Colon (tissue), 2 donors: ENCODE measurements around the gene UQCRC2.
"Not testable (repeated sequence)": the region's sequence is repeated elsewhere in the genome, so short reads cannot be mapped to it uniquely, and the experiment has no call there.

ENCODE experiments used
- FAIRE-seq: peaks from 2 replicates; lab custom pipeline; 2012; peaks lifted over from hg19 to GRCh38; lab: Jason Lieb, UNC
- donor health status: control.
- donor health status: control.

The UQCRC2 gene

DNA sequence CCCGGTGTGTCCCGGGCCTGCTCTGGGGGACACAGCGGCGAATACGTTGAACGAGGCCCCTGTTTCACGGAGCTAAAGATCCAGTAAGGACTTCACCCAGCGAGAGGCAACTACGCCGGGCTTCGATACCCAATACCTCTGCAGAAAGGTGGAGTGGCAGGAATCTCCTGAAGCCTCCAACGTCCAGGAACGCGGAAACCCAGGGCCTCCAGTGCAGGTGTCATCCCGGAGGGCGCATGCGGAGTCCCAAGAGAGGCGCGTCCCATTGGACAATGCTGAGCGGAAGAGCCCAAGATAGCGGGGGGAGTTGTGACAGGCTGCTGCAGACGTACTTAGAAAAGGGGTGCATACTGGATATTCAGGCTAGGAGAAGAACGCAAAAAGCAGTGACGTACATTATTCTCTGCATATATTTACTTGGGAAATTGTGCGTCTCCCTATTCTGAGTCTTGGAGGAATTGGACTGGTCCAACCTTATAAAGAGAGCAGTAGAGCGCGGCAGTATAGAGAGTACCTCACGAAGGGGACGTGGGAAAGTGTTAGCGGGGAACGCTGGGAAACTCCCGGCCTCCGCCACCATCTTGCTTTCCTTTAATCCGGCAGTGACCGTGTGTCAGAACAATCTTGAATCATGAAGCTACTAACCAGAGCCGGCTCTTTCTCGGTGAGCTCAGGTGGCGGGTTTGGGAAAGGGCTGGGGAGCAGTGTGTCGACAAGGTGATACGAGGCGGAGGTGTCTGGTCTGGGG is at the start of gene UQCRC2:
Gene UQCRC2, plus strand, starts transcription at position 569 of the 748 bp plus-strand sequence. Its CDS starts 63 bp downstream, at position 632.
- FAIRE-seq, result no peak

GRCh38 chr16:21932650-21933049 is 20.5 kb upstream of the UQCRC2 start:
- not testable (repeated sequence) for FAIRE-seq

DNA sequence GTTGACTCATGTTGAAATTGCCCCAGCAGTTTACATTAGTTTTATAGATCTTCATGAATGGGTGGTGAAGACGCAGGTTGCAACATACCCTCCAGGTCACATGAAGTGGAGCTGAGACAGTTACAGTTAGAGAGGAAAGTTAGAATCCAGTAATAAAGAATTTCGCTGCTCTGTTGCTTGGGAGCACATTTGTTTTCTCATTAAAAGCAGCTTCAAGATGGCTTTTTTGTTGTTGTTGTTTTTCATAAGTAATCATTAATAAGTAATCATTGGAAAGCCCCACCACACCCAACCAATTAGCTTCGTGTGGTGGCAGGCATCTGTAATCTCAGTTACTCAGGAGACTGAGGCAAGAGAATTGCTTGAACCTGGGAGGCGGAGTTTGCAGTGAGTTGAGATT is 19.8 kb upstream of the UQCRC2 start:
- FAIRE-seq, result not testable (repeated sequence)

GRCh38 chr16:21933790-21934189 is 19.4 kb upstream of the UQCRC2 start:
- FAIRE-seq, result not testable (repeated sequence)

GRCh38 chr16:21936216-21936615 is 16.9 kb upstream of the UQCRC2 start:
- FAIRE-seq, result not testable (repeated sequence)

- no peak for FAIRE-seq
Measured at GRCh38 chr16:21937336-21937829, 15.8 kb upstream of the UQCRC2 start.

GRCh38 chr16:21940570-21940969 is 12.6 kb upstream of the UQCRC2 start:
- no peak for FAIRE-seq

- FAIRE-seq, result no peak
Measured at GRCh38 chr16:21943571-21943970, 9.6 kb upstream of the UQCRC2 start.

- FAIRE-seq, result no peak
Measured at GRCh38 chr16:21946889-21947635, 6.1 kb upstream of the UQCRC2 start.

DNA sequence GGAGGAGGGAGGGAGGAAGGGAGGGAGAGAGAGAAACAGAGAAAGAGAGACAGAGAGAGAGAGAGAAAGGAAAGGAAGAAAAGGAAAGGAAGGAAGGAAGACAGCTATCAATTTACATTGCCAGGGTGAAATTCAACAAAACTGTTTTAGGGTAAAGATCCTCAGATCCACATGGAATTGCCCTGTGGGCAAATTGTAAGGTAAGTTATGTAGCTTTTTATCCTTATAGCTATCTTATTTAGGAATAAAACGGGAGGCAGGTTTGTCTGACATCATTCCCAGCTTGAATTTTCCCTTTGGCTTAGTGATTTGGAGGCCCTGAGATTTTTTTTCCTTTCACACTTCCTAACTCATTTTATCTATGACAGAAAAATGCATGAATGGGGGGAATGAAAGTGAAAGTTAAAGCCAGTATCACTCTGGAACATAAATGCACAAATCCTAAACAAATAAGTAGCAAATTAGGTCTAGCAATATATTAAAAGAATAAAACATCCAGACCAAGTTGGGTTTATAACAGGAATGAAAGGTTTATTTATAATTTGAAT is 3.4 kb upstream of the UQCRC2 start:
- no peak for FAIRE-seq

DNA sequence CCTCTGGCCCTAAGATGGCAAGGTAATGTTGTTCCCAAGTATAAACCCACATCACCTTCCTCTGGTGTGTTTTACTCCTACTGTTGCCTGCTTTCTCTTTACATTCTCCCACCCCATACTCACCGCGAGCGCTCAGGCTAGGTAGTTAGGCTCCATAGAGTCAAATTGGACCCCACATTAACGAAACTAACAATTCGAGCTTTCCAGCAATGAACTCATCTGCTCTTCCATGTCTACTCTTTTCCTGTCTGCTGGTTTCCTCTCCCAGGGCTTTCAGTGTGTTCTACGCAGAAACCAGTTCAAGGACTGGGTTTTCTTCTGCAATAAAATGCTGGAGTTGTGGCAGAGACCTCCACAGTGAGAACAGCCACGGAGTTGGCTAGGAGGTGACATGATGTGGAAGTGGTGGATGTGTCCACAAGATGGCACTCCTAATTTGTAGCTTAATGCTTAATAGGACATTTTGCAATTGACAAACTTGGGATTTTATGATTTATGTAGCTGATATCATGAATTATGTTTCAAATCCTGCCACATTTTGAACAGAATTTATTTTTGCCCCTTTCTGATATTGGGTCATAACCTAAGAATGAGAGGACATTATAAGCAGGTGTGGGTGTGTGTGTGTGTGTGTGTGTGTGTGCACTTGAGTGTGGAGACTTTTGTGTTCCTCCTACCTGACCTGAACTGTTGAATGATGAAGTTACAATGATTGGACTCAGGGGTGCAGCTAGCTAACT is 2.2 kb upstream of the UQCRC2 start:
- FAIRE-seq, result no peak

DNA sequence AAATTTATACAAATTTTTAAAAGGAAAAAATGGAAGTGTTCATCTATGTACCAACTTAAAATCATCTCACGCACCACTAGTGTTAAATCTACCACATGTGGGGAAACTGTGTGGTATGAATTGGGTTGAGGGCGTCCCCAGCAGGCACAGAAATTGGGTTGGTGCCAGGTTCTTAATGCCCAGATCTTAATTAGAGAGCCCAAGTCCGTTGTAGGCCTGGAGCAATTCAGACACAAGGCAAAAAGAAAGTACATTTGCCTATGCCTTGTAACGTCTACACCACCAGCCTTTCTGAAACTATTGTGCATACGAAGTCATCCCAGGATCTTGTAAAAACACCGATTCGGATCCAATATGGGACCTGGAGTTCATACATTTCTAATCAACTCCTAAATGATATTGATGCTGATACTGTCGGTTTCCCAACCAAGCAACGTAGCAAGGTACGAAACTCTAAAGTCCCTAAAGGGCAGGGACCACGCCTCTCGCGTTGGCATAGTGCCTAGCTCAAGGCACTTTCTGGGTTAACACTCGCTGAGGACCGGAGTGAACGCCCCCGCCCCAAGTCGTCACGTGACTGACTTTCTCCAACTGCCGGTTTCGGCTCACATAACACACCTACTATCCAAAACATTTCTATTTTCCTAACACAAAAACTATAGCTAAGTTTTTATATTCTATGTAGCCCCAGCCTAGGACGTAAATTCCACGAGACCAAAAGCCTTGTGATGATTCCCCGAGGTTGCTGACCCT is 945 bp upstream of the UQCRC2 start:
- no peak for FAIRE-seq

GRCh38 chr16:21953541-21953902 is 361 bp downstream of the UQCRC2 start:
- FAIRE-seq, result no peak

DNA sequence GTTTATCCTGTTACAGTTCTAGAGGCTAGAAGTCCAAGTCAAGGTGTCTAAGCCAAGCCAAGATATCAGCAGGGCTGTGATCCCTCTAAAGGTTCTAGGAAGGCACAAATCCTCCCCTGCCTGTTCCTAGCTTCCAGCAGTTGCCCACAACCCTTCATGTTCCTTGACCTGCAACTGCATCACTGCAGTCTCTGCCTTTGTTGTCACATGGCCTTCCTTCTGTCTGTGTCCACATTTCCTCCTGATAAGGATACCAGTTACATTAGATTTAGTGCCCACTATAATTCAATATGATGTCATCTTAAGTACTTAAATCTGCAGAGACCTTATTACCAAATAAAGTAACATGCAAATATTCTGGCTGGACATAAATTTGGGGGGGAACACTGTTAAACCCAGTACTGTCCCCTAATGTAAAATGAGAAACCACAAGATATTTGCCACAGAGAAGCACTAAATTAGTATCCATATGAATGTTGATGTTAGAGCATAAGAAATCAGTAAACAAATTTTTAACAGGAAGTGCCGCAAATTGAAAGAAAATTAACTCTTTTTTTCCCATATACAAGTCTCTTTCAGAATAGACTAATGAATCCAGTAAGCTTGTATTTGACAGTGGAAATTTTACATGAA is 4.7 kb downstream of the UQCRC2 start:
- no peak for FAIRE-seq

- no peak for FAIRE-seq
Measured at GRCh38 chr16:21959050-21959449, 5.9 kb downstream of the UQCRC2 start.

GRCh38 chr16:21962475-21962874 is 9.3 kb downstream of the UQCRC2 start:
- no peak for FAIRE-seq

DNA sequence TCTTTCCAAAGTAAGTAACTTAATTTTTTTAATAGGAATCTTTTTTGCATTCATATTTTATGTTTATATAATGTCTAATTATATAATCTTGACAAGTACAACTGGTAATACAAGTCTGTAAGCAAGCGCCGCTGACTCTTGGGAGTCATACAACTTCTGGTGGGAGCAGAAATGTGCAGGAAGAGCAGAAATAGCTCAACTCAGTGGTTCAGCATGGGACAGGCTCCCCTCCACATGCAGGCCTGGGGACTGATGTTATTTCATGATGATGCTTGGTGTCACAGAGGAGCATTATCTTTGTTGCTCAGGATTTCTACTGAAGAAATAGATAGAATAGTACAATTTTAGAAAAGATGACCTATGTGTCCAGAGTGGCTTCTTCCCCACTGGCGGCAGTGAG is 10.7 kb downstream of the UQCRC2 start:
- no peak for FAIRE-seq

- FAIRE-seq, result no peak
Measured at GRCh38 chr16:21964353-21964752, 11.2 kb downstream of the UQCRC2 start.

- no peak for FAIRE-seq
Measured at GRCh38 chr16:21971856-21972255, 18.7 kb downstream of the UQCRC2 start.

GRCh38 chr16:21973945-21974344 is 20.8 kb downstream of the UQCRC2 start:
- FAIRE-seq, result no peak

DNA sequence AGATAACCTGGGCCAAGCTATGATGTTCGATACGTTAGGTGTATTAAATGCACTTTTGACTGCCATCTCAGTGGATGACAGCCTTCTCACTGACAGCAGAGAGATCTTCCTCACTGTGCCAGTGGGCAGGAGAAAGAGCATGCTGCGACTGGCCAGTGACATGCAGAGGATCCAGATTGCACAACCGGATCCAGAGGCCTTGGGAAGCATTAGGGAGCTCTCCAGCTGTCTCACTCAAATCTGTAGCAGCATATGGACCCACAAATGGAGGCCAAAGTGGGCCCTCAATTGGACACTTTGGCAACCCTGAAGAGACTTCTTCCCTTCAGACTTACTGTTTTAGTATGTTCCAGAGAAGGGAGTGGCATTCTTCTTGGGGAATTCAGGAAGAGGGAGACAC is 26.9 kb downstream of the UQCRC2 start:
- no peak for FAIRE-seq
